Stimulated activated CD8-positive, alpha-beta memory T cell treated with anti-CD3 and anti-CD28 coated beads, Interleukin-7, amount 100 ng/mL, for 24 hours (primary cell): ENCODE data around the gene TMEM9.

Experiments used
- DNase-seq: peaks from one replicate; pipeline ENCODE4 v3.0.0-alpha.2; 2020; ENCODE audit warnings: low read depth

TMEM9 gene

DNA sequence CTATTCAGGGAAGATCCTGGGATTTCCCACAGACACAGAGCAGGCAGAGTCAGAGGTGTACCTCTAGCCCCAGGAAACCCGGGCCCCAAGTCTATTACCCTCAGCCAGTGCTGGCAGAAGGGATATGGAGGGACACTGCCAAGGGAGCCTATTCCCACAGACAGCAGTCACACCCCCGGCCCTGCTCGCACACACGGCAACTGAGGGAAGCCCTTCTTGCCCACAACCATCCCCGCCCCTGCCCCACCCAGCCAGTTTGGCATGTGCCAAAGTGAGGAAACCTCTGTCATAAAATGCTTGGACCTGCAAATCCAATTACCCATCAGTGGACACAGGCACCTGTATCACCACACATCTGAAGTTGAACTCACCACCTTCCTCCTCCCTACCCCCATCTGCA is 48.6 kb downstream of the TMEM9 start:
- DNase-seq: no peak

DNA sequence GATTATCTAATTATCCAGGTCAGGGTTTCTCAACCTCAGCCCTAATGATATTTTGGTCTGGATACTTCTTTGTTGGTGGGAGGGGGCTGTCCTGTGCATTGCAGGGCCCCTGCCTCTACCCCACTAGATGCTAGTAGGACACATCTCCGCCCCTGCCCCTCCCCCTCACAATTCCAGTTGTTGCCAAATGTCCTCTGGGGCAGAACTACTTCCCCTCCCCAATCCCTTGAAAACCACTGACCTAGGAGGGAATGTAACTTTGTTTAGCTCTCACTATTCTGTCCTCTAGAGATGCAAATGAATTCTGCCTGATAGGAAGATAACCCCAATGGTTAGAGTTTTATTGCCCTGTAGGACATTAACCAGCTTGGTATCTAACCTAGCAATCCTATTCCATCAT is 50.1 kb downstream of the TMEM9 start:
- no peak for DNase-seq

DNA sequence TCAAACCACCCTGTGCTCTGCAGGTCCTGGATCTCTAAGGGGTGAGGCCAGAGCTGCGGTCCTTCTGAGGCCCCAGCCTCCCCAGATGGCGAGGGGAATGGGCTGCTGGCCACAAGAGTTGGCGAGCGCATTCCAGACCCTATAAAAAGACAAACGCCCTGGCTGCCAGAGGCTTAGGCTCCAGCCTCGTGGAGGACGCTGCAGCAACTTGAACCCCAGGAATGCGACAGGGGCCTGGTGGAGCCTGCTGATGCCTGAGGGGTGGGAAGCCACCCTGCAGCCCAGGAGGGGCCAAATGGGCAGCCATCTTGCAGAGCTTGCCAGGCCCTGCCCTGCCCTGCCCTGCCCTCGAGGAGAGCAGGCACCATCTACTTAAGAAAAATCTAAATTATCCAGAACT is 50.6 kb downstream of the TMEM9 start:
- no peak for DNase-seq

DNA sequence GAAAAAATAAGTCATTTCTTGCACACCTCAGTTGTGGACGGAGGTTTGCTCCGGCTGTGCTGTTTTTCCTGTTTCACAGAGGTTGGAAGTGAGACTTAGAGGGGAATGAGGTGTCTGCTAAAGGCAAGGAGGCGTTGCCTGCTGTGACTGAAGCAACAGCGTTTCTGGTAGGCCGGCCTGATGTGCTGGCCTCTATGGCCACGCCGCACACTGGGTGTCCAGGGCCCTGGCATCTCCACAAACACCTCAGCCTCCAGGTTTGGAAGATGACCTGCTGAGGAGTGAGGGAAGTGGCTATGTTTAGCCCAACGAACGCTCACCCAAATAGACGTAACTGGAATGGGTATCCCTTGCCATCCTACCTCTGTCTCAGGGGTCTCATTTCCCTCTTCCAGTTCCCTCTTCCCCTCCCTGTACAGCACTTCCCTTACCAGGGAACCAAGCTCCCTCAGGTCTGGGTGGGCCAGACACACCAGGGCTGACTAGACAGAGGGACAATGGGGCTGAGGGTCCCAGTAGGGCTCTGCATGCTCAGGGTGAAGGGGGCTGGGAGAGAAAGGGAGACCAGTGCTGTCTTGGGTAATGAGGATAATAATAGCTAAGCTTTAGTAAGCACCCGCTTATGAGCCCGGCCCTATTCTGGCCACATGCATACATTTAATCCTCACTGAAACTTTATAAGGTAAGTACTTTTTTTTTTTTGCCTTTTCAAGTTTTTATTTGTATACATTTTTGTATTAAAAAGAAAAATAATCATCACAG is 53.9 kb downstream of the TMEM9 start:
- DNase-seq: no peak

DNA sequence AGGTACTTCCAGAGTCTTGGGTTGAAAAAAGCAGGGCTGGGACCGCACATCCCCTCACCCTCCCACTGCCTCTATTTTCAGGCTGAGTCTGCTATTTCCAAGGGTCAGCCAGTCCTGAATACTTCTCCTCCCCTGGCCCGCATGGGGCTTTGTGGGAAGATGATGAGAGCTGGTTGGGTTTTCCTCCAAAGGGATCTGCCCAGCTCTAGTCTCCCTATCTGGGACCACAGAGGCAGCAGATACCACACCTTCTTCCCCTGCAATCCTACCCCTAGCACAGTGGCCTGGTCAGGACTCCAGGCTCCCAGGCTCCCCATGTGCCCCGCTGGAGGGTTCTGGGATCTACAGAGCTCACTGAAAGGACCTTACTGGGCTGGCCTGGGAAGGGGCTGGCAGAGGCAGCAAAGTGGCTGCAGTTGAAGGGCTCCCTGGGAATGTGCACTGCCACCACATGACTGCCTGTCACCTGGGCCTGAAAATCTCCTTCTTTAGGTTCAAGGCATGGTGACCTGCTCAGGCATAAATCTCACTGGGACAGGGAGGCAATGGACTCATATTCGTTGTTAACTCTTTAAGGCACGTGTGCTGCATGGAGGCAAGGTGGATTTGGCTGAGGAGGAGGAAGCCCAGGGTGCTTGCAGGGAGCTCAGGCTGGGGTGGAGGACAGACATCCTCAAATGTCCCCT is 55.1 kb downstream of the TMEM9 start:
- DNase-seq: no peak

DNA sequence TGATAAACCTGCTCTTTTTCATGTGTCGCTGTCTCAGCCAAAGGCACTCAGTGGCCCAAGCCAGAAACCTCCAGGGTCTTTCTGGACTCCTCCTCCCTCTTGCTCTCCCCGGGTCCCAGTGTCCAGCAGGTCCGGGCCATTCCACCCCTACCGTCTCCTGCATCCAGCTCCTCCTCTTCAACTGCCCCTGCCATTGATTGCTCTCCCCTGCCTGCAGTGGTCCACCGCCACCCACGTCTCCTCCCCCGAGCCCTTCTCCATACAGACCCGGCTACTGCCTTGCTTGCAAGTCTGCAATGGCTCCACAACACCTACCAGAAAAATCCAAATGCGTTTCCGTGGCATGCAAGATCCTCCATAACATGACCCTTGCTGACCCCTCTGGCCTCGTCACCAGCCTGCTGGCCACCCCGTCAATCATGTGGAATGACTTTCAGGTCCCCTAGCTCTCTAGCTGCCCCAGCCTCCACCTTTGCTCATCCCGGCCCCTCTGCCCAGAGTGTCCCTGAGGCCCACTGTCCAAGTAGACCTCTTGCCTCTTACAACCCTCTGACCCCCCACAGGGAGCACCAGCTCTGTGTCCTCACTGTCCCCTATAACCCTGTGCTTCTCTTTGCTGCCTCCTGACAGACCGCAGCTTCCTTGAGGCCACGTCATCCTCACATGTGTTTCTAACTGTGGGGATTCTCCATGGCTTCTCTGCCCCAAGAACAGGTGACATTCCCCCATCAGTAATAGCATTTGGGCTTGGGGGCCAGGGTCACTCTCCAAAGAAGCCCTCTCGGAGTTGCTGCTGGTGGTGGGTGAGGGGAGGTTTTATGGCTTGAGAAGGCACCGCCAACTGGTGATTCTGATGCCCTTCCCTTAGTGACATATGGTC is 57.1 kb downstream of the TMEM9 start:
- no peak for DNase-seq

DNA sequence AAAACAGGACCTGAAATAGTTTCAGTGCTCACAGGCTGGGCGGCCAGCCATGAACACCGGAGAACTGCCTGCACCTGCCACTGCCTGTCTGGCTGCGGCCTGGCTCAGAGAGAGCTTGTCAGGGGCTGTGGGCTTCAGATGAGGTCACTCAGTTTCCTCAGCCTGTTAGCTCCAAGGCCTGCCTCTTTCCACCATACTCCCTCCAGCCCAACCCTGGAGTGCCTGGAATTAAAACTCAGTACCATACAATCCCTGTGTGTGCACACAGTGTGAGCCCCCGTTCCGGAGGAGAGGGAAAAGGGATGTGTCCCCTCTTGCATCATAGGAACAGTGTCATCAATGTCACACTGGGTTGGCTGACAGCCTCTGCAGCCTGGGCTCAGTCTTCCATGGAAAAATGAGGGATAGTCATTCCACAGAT is 58.2 kb downstream of the TMEM9 start:
- no peak for DNase-seq

DNA sequence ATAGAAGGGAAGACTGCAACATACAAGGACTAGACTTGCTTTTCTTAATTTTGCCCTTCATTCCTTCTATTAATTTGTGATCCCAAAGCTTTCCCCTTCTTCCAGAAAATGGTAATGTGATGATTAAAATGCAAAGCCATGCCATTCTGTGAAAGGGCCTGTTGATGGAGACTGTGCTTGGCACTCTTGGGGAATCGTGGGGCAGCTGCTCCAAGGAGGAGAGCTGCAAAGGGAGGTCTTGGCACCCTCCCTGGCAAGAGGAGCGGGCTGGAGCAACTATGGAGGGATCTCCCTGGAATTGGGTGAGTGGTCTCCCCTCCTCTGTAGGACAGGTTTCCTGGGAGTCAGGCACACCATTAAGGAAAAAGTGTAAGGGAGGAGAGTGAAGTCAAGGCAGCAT is 58.7 kb downstream of the TMEM9 start:
- DNase-seq: no peak

DNA sequence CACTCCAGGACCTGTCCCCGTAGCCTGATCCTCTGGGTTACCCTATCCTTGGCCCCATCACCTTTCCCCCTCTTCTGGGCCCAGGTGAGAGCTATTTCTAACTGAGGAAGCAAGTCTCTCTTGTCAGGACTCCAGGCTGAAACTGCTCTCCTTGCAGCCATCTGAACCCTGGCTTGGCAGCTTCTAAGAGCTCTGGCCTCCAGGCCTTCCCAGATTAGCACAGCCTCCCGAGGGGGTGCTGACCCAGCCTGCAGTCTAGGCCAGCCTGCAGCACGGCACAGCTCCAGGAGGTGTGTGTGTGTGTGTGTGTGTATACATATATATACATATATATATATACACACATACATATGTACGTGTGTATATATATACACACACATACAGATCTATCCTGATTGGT is 59.4 kb downstream of the TMEM9 start:
- no peak for DNase-seq

DNA sequence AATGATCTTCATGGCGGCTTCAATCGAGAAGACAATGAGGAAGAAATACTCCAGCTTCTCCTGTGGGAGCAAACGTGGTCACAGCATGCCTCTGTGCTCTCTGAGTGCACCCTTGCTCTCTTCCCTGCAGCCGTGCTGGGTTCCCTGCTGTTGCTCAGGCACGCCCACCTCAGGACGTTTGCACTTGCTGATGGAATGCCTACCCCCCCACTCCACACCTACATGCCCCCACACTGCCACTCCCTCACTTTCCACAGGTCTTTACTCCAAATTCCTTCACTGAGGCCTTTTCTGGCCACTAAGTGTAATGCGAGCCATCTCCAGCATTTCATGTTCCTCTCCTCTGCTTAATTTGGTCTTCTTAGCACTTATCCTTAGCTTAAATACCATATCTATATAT is 60.3 kb downstream of the TMEM9 start:
- no peak for DNase-seq

DNA sequence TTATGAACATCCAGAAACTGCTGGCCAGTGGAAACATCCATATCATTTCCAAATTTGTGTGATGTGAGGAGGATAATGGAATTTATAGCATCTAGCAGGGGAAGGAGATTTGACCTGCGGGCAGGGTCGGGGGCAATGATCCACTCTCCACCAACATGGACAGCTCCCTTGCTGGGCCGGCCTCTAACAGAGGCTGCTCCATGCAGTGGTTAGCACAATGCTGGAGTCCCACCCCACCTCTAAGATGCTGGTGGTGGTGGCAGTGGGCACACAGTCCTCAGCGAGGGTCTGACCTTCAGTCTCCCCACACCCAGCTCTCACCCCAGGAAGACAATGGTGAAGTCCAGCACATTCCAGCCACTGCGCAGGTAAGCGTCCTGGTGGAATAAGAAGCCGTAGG is 60.7 kb downstream of the TMEM9 start:
- DNase-seq: no peak

DNA sequence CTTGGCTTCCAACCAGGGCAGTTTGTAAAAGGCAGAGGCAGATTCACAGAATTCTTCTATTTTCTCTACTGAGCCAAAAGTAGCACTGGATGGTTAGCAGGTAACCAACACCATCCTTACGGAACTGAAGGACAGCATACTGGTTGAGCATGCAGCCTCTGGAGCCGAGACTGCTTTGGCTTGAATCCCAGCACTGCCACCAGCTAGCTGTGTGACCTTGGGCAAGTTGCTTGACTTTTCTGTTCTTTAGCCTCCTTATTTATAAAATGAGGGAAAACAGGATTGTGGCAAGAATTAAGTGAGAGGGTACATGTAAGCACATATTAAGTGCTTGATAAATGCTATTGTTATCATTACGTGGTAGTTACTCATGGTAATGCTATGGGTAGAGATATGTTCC is 61.5 kb downstream of the TMEM9 start:
- DNase-seq: no peak

DNA sequence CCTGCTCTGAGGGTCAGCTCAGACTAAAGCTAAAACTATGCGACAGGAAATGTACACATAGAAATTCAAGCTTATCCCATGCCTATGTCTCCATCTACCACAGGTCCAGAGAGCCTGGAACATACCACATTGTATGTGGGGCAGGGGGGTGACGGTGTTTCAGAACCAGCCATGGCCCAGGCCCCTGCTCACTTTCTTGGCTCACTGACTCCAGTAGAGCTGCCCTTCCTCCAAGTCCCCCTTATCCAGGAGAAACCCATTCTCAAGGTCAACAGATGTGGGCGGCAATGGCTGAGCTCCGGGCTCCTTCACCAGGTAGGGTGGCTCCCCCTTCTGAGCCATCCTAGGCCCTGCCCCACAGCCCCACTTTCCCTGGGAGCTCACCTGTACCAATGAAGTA is 63.0 kb downstream of the TMEM9 start:
- DNase-seq: no peak

DNA sequence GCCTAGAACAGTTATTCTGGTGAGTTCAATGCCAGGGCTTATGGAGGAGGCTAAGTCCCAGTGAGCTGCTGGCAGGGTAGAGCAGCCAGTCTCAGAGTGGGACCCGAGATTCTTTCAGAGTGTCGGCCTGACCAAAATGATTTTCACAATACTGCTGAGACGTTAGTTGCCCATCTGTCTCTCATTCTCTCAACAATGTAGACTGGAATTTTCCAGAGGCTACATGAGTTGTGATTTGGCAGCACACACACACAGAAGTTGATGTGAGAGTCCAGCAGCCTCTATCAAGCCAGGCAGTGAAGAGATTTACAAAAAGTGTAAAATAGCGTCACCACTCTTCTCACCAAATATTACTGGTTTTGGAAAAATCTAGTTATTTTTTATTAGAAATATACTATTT is 63.7 kb downstream of the TMEM9 start:
- DNase-seq: no peak

DNA sequence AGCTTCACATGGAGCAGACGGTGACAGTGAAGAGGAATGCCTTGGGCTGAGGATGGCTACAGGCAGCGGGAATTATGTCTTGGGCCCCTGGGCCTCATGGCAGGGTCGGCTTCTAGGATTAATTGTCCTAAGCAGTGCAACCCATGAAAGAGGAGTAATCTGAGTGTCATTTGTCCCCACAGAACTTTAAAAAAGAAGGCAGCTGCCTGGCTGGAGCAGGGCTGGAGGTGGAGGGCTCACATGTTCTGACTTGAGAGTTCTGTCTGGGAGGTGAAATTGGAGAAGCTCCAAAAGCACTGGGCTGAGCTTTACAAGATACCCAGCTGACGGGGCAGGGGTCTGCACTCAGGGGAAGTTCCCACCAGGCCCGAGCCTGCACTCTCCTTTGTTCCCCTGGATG is 64.7 kb downstream of the TMEM9 start:
- DNase-seq: no peak

DNA sequence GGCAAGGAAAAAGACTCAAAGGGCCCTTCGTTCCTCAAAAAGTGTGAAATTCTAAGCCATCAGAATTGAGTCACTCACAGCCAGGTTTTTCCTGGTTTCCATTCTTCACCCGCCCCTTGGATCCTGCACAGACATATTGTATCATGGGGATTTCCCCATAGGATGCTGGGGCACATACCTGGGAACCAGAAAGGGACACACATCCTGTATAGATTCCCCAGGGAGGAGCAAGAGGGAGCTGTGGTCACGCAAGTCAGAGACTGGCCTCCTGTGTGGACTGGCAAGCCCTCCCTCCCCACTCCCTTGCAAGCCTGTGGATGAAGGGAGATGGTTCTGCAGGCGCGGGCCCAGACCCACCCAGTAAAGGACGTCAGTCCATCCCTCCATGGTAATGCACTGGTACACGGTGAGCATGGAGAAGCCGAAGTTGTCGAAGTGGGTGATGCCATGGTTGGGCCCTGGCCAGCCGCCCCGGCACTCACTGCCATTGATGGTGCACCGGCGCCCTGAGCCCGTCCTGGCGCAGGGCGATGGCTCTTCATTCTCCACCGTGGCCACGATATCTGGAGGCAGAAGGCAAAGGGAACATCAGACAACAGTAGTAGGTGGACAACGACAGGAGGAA is 65.3 kb downstream of the TMEM9 start:
- no peak for DNase-seq

DNA sequence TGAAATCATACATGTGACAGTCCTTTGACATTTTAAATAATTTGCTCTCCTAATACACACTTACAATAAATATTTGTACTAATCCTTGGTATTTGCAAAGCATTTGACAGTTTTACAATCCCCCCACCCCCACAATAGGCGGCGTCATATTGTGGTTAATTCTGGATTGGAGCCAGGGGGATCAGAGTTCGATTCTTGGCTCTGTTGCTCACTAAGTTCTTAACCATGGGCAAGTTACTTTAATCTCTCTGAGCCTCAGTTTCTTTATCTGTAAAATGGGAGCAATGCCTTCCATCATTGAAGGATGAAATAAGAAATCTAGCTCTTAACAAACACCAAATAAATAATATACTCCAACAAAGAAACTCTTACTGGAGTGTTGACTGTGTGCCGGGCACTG is 65.9 kb downstream of the TMEM9 start:
- no peak for DNase-seq

DNA sequence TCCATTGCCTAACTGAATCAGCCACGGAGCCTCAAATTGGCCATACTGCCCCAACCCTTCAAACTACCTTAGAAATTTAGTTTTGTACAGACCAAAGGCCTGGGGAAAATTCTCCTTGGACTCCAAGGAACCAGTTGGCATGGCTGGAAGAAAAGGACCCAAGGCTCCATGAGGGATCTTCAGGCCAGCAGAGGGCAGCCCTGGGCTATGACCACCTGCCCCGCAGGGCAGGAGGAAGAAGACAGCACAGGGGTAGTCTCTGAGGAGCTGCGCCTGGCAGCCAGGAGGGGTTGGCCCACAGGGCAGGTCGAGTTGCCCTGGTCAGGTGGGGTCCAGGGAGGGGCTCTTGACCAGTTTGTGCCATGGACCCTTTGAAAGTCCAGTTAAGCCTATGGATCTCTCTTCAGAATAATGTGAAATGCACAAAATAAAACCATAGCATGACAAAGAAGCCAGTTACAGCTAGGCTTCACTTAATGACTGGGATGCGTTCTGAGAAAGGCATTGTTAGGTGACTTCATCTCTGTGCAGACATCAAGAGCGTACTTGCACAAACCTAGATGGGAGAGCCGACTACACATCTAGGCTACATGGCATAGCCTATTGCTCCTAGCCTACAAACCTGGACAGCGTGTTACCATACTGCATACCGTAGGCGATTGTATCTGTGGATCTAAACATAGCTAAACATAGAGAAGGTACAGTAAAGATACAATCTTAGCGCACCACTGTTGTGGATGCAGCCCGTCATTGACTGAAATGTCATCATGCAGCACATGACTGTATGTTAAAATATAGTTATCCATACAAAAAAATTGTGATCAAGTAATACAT is 68.2 kb downstream of the TMEM9 start:
- DNase-seq: peak; percentile 3
